ENCODE measurements around the gene SEC14L6.

SEC14L6 gene

GRCh38 chr22:30564045-30564760 is 17.7 kb upstream of the SEC14L6 start:
- H2AFZ ChIP-seq (ENCODE audit: low read length): no peak overlapping the region
- no peaks in the 10 kb centered on the region for H3F3A ChIP-seq (ENCODE audit: low read depth)
- H3K4me2 ChIP-seq (ENCODE audit: low read depth, low read length, poor library complexity, severe bottlenecking): no peak overlapping the region
- no peaks in the 10 kb centered on the region for H3K9me3 ChIP-seq (ENCODE audit: insufficient read depth, low read depth, low read length)
- H3K4me1 ChIP-seq (ENCODE audit: insufficient read depth, low read length, poor library complexity, severe bottlenecking): no peaks in the 10 kb centered on the region
- no peaks in the 10 kb centered on the region for H3K79me2 ChIP-seq (ENCODE audit: insufficient read depth, low read length)
- no peaks in the 10 kb centered on the region for H4K20me1 ChIP-seq (ENCODE audit: insufficient read depth, low read length, poor library complexity, severe bottlenecking)
- no peaks in the 10 kb centered on the region for H3K36me3 ChIP-seq (ENCODE audit: insufficient read depth, low read length)
- no peaks in the 10 kb centered on the region for H3K9me2 ChIP-seq (replicated peaks; ENCODE audit: low read depth, low read length)
- H3K27me3 ChIP-seq (ENCODE audit: insufficient read depth, low read length, poor library complexity, severe bottlenecking): no peaks in the 10 kb centered on the region
- TF ChIP-seq EZH2phosphoT487 (IDR thresholded peaks at IDR 0.05; ENCODE audit: borderline replicate concordance): no peak
- TF ChIP-seq, protein P1, sequence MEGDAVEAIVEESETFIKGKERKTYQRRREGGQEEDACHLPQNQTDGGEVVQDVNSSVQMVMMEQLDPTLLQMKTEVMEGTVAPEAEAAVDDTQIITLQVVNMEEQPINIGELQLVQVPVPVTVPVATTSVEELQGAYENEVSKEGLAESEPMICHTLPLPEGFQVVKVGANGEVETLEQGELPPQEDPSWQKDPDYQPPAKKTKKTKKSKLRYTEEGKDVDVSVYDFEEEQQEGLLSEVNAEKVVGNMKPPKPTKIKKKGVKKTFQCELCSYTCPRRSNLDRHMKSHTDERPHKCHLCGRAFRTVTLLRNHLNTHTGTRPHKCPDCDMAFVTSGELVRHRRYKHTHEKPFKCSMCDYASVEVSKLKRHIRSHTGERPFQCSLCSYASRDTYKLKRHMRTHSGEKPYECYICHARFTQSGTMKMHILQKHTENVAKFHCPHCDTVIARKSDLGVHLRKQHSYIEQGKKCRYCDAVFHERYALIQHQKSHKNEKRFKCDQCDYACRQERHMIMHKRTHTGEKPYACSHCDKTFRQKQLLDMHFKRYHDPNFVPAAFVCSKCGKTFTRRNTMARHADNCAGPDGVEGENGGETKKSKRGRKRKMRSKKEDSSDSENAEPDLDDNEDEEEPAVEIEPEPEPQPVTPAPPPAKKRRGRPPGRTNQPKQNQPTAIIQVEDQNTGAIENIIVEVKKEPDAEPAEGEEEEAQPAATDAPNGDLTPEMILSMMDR (conservative IDR thresholded peaks at IDR 0.05; ENCODE audit: low read length): no peak
- no peak overlapping the region for H3K9ac ChIP-seq (ENCODE audit: low read depth, low read length, poor library complexity, severe bottlenecking)
- H3K4me3 ChIP-seq (ENCODE audit: low read length, poor library complexity, severe bottlenecking): no peak overlapping the region

DNA sequence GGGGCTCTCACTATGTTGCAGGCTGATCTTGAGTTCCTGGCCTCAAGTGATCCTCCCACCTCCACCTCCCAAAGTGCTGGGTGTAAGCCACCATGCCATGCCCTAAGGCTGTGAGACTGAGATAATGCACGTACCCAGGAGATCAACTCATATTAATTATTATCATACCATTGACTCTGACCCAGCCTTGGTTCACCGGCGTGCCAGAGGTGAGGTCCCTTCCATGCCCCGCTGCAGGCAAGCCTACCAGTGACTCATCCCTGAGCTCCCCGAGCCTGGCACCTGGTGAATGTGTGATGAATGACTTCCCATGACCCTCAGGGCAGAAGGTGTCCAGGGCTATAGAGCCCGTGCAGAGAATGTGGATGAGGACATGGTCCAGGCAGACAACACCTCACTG is 15.8 kb upstream of the SEC14L6 start:
- Histone ChIP-seq H3K4me2 (ENCODE audit: low read depth, low read length, poor library complexity, severe bottlenecking) (no peak overlapping the region), H3K27me3 (ENCODE audit: insufficient read depth, low read length, poor library complexity, severe bottlenecking) (no peaks in the 10 kb centered on the region), H3K9me3 (ENCODE audit: insufficient read depth, low read depth, low read length) (no peaks in the 10 kb centered on the region), H3K4me3 (ENCODE audit: low read length, poor library complexity, severe bottlenecking) (no peak overlapping the region), H4K20me1 (ENCODE audit: insufficient read depth, low read length, poor library complexity, severe bottlenecking) (no peaks in the 10 kb centered on the region), H3F3A (ENCODE audit: low read depth) (no peaks in the 10 kb centered on the region), H3K4me1 (ENCODE audit: insufficient read depth, low read length, poor library complexity, severe bottlenecking) (no peaks in the 10 kb centered on the region), H3K9me2 (replicated peaks; ENCODE audit: low read depth, low read length) (no peaks in the 10 kb centered on the region), H3K36me3 (ENCODE audit: insufficient read depth, low read length) (no peaks in the 10 kb centered on the region), H3K9ac (ENCODE audit: low read depth, low read length, poor library complexity, severe bottlenecking) (no peak overlapping the region), H3K79me2 (ENCODE audit: insufficient read depth, low read length) (no peaks in the 10 kb centered on the region), H2AFZ (ENCODE audit: low read length) (no peak overlapping the region)
- TF ChIP-seq, protein P1 (conservative IDR thresholded peaks at IDR 0.05; ENCODE audit: low read length): no peak
- TF ChIP-seq EZH2phosphoT487 (IDR thresholded peaks at IDR 0.05; ENCODE audit: borderline replicate concordance): no peak

- Histone ChIP-seq H3K36me3 (ENCODE audit: insufficient read depth, low read length) (no peaks in the 10 kb centered on the region), H2AFZ (ENCODE audit: low read length) (no peak overlapping the region), H3K4me1 (ENCODE audit: insufficient read depth, low read length, poor library complexity, severe bottlenecking) (no peaks in the 10 kb centered on the region), H3K9me2 (replicated peaks; ENCODE audit: low read depth, low read length) (no peaks in the 10 kb centered on the region), H3K4me3 (ENCODE audit: low read length, poor library complexity, severe bottlenecking) (no peak overlapping the region), H3K27me3 (ENCODE audit: insufficient read depth, low read length, poor library complexity, severe bottlenecking) (no peaks in the 10 kb centered on the region), H3K79me2 (ENCODE audit: insufficient read depth, low read length) (no peaks in the 10 kb centered on the region), H3F3A (ENCODE audit: low read depth) (no peaks in the 10 kb centered on the region), H4K20me1 (ENCODE audit: insufficient read depth, low read length, poor library complexity, severe bottlenecking) (no peaks in the 10 kb centered on the region), H3K9me3 (ENCODE audit: insufficient read depth, low read depth, low read length) (no peaks in the 10 kb centered on the region), H3K9ac (ENCODE audit: low read depth, low read length, poor library complexity, severe bottlenecking) (no peak overlapping the region), H3K4me2 (ENCODE audit: low read depth, low read length, poor library complexity, severe bottlenecking) (no peak overlapping the region)
- no peak for TF ChIP-seq EZH2phosphoT487 (IDR thresholded peaks at IDR 0.05; ENCODE audit: borderline replicate concordance)
- TF ChIP-seq, protein P1 (conservative IDR thresholded peaks at IDR 0.05; ENCODE audit: low read length): no peak
These were observed 15.1 kb upstream of the SEC14L6 start for GRCh38 chr22:30561402-30562189.
